ENCODE measurements around the gene SRRM2.

The SRRM2 gene

GRCh38 chr16:2713985-2714774 is 38.3 kb upstream of the SRRM2 start:
- no peak overlapping the region for H3K4me3 ChIP-seq
- no peak overlapping the region for H3K27ac ChIP-seq

DNA sequence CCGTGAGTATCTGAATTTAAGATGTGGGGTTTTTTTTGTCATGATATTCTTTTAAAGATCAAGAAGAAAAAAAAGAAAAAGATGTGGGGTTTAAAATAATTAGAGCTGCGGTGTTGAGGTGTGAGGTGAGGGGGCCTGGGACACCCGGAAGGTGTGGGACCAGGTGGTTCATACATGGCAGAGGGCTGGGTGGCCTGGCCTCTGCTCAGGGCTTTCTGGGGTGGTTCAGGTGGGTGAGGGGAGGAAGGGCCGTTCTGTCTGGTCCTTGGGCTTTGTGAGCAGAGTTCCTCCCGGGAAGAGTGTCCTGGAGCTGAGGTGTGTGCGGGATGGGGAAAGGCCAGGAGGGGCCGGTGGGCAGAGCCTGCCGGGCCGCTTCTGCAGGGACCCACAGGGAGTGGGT is 37.4 kb upstream of the SRRM2 start:
- no peak overlapping the region for H3K27ac ChIP-seq
- H3K4me3 ChIP-seq: no peak overlapping the region

GRCh38 chr16:2715519-2715918 is 36.9 kb upstream of the SRRM2 start:
- peak overlapping the region in 1 of 7 experiments; percentile 13 for H3K4me3 ChIP-seq
- no peak overlapping the region for H3K27ac ChIP-seq

GRCh38 chr16:2715966-2716885 is 36.2 kb upstream of the SRRM2 start:
- H3K4me3 ChIP-seq: peak overlapping the region in 1 of 7 experiments; percentile 13

DNA sequence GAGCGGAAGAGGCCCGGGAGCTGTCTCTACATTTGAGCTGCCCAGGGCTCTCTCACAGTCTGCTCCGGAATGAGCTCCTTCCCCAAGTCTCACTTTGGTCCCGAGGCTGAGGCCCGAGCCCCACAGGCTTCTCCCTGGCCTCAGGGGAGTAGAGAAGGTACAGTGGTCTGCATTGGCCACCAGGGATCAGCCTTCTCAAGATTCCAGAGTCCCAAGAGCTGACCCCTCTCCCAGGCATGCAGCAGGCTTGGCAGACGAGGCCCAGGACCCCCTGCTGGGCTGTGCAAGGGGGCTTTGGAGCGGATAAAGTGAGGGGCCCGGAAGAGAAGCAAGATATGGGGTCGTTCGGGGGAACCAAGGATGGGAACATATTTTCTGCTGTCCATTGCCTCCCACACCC is 35.5 kb upstream of the SRRM2 start:
- Histone ChIP-seq H3K4me3 (no peak overlapping the region), H3K27ac (no peak overlapping the region)

More at GRCh38 chr16:2715966-2716885, 36.2 kb upstream of the SRRM2 start:
- no peak overlapping the region for H3K27ac ChIP-seq

DNA sequence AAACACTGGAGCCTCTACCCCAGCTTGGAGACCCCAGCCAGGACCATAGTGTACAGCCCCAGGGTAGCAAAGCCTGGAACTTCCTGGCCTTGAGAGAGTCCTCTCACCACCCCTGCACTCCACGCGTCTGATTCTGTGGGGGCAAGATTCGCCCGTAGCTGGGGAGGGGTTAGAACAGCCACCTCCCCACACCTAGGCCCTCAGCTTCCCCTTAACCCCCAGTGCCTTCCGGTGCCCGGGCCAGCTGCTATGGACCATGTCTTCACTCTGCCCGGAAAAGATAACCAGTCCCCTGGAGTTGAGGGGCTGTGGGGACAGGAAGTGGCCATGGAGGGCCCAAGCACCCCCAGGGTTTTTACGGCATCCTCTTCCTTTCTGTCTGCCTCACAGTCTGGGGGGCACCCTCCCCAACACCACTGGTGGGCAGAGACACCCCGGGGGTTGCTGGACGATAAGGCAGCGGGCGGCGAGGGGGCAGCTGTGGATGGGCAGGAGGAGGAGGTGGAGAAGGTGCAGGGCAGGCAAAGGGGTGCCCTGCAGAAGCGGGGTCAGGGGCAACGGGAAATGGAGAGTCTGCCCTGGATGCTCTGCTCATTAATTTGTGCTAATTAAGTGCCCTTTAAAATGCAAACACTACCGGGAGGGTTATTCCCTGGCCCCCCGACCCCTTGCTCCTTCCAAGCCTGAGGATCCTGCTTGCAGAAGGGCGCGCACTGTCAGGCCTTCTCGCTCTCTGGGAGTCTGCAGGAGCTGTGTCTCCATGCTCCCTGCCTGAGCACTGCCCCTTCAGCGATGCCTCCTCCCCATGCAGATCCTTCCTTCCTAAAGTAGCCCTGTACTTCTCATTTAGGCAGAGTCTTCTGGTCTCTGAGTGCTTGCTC is 34.8 kb upstream of the SRRM2 start:
- no peak overlapping the region for H3K4me3 ChIP-seq
- H3K27ac ChIP-seq: no peak overlapping the region

DNA sequence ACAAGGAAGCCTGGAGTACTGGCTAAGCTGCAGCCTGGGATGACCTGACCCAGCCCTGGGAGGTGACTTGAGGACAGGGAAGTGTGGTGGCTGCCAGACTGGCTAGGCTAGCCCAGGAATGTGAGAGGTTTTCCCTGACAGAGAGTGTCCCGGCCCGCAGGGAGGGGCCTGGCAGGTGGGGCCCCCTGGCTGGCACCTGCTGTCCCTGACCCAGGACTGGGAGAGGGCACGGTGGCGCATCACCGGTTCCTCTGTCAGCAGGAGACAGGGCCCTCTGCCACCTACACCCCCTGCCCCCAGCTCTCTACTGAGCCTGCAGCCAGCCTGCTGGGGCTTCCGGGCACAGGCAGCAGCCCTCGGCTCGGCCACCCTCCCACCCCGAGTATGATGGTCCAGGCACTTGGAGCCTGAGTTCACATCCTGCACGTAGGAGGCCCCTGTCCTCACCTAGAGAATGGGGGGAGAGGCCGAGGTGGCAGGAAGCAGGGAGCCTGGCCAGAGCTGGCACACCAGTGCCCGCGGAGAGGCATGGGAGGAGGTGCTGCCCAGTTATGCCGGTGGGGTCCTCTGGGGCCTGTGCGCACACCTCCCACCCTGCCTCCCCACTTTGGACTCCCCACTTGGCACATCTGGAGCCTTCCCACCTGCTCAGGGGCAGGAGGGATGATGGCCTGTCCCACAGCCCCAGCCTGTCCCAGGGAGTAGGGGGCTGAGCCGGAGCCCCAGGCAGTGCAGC is 32.9 kb upstream of the SRRM2 start:
- Histone ChIP-seq H3K4me3 (peak overlapping the region in 3 of 7 experiments; percentile 13 to 59 (median 55)), H3K27ac (peak overlapping the region in 17 of 21 experiments; percentile 9 to 95 (median 87))

- peak within 1 kb of the TSS; percentile 45 to 70 (median 55) for H3K4me3 ChIP-seq
- peak within 1 kb of the TSS; percentile 65 to 95 (median 88) for H3K27ac ChIP-seq
These were observed 32.4 kb upstream of the SRRM2 start, which contains the start of gene PRSS27 for GRCh38 chr16:2720064-2720457. Gene PRSS27, minus strand, starts transcription at chr16:2720224. Its CDS starts 64 bp downstream, at chr16:2720160.

GRCh38 chr16:2720719-2721633 is 31.5 kb upstream of the SRRM2 start:
- H3K4me3 ChIP-seq: peak overlapping the region; percentile 45 to 70 (median 55)
- H3K27ac ChIP-seq: peak overlapping the region; percentile 65 to 95 (median 88)

DNA sequence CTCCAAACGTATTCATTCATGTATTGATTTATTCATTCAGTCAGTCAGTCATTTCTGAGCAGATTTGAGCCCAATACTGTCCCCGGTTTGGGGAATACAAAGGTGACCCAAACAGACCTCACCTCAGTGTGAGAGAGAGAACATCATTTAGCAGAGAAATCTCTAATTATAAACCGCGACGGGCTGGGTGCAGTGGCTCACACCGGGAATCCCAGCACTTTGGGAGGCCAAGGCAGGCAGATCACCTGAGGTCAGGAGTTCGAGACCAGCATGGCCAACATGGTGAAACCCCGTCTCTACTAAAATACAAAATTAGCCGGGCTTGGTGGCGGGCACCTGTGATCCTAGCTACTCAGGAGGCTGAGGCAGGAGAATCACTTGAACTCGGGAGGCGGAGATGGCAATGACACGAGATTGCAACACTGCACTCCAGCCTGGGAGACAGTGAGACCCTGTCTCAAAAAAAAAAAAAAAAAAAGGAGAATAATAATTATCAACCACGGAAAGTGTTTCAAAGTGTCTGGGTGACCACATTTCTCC is 30.7 kb upstream of the SRRM2 start:
- peak overlapping the region; percentile 45 to 70 (median 55) for H3K4me3 ChIP-seq
- peak overlapping the region in 19 of 21 experiments; percentile 72 to 95 (median 88) for H3K27ac ChIP-seq

- no peak overlapping the region for H3K27ac ChIP-seq
- H3K4me3 ChIP-seq: no peak overlapping the region
These were observed 28.3 kb upstream of the SRRM2 start for GRCh38 chr16:2724088-2724676.

DNA sequence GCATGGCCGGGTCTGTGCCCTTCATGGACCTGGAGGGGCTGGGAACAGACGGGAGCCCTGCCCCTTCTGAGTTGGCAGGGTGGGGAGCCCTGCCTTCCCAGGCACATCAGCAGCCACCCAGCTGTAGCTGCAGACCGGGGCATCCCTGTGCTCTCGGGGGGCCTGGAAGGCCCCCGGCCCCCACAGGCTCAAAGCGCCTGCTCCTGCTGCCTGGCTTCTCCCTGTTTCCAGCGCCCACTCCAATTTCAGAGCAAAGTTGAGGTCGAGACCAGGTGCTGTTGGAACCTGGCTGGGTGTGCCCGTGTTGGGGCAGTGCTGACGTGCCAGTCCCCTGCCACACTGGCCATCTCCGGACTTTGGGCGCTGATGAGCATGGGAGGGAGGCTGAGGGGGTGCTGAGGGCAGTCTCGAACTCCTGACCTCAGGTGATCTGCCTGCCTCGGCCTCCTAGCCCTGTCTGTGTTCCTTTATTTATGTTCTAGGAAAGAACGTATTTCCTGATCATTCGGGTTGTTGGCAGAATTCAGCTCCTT is 27.6 kb upstream of the SRRM2 start:
- no peak overlapping the region for H3K4me3 ChIP-seq
- H3K27ac ChIP-seq: no peak overlapping the region

DNA sequence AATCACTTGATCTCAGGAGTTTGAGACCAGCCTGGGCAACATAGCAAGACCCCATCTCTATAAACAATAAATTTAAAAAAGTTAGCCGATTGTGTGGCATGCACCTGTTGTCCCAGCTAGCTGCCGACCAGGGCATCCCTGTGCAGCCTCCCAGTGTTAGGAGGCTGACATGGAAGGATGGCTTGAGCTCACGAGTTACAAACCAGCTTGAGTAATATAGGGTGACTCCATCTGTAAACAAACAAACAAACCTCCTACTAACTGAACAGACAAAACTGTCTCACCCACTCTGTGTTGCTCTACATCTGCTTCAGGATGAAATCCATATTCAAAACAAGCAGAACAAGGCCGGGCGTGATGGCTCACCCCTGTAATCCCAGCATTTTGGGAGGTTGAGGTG is 25.5 kb upstream of the SRRM2 start:
- Histone ChIP-seq H3K27ac (no peak overlapping the region), H3K4me3 (no peak overlapping the region)

GRCh38 chr16:2728034-2728433 is 24.4 kb upstream of the SRRM2 start:
- Histone ChIP-seq H3K27ac (no peak overlapping the region), H3K4me3 (no peak overlapping the region)

- no peak overlapping the region for H3K4me3 ChIP-seq
- no peak overlapping the region for H3K27ac ChIP-seq
These were observed 17.5 kb upstream of the SRRM2 start for GRCh38 chr16:2734844-2735515.

DNA sequence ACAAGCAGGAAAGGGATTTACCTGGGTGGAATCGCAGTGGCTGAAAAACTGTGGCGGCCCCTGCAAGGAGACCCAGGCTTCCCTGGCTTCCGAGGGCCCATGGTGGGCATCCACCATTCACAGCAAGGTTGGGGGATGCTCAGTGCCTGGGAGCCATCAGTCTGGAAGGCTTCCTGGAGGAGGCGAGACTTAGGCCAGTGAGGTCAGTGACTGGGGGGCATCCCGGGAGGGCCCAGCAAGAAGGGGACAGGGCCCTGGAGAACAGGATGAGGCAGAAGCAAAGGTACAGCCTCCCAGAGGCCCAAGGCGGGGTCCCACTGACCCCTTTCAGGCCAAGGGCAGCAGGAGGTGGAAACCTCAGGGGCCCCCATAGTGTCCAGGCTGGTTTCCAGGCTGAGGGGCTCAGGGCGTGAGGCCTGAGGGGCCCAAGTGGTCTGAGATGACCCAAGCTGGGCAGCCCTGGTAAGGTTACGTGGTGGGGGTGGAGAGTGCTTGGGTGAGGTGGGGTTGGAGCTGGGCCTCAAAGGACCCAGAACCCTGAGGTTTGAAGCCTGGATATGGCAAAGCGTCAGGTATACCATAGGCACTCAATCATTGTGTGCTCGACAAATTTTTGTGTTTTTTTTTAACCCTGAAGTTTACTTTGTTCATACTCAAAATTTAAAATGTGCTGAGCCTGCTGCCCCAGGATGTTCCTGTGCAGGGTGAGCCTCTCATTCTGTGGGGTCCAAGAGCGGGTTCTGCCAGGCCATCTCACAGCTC is 15.8 kb upstream of the SRRM2 start:
- Histone ChIP-seq H3K4me3 (no peak overlapping the region), H3K27ac (no peak overlapping the region)

Measured in skin epidermis (tissue), 12 donors.